Activated CD4-positive, CD25-positive, alpha-beta regulatory T cell (primary cell): Measurements from ENCODE around the gene ATP7B.
"Not testable (repeated sequence)": the region's sequence is repeated elsewhere in the genome, so short reads cannot be mapped to it uniquely, and the experiment has no call there.

Source experiments
- DNase-seq, 4 experiments: peaks; one replicate each; lab custom pipeline; 2025; lab: John Stamatoyannopoulos, UW

ATP7B gene

DNA sequence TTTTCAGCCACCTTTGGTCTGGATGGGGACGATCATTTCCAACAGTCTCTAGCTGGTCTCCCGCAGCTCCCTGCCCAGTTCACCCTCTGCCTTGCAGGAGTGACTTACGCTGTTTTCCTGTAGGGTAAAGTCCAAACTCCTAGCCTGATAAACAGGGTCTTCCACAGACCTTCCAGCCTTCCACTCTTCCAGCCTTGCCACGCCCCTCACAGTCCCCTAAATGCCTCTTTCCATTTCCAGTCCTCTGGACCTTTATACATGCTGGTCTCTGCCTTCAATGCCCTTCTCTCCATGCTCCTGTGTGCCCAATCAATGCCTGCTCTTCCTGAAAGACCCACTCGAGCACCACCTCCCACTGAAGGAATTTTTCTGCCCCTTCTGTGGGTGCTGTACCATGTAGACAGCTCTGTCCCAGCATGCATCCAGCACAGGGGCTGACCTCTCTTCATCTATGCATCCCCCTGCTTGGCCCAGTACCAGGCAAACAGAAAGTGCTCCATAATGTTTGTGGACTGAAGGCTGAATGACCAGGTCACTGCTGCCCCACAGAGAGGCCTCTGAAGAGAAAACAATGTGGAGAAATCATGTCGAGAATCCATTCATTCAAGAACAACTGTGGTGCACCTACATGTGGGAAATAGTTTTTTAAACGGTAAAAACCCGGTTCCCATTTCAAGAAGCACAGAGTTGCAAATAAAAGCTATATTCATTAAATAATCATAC is 4.6 kb downstream of the ATP7B start:
- DNase-seq, result no peak

DNA sequence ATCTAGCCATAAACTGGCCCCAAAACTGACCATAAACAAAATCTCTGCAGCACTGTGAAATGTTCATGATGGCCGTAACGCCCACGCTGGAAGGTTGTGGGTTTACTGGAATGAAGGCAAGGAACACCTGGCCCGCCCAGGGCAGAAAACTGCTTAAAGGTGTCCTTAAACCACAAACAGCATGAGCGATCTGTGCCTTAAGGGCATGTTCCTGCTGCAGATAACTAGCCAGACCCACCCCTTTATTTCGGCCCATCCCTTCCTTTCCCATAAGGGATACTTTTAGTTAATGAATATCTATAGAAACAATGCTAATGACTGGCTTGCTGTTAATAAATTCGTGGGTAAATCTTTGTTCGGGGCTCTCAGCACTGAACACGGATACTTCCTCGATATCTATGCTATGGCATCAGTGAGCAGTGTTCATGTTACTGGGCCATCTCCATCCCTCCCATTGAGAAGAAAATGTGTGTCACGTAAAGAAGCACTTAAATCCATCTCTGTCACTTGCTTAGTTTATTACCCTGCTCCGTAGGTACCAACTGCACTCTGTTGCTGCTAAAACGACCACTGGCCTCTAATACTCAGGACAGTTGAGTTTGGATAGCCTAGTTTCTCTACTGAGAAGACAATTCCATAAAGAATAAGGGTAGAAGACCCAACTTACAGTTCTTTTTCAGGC is 5.3 kb downstream of the ATP7B start:
- no peak for DNase-seq

DNA sequence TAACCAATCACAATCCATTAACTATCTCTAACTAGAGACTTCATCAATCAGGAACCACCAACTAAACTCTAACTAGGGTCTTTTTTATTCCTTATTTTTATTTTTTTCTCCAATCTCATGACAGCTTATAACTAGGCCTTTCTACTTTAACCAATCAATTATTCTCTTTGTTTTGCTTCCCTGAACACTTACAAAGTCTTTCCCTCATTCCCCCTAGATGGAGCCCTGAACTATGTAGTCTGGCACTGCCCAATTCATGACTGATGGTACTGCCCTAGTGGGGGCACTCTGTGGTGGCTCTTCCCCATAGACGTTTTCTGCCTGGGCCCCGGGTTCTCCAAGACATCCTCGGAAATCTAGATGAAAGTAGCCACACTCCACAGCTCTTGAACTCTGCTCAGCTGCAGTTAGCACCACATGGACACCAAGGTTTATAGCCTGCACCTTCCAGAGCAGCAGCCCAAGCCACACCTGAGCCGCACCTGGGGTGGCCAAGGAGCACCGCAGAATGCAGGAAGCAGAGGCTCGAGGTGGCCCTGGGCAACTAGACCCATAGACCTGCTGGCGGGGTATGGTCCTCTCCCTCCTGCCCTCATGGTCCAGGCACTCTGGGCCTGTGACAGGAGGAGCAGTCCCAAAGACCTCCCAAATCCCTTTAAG is 6.6 kb downstream of the ATP7B start:
- no peak for DNase-seq

DNA sequence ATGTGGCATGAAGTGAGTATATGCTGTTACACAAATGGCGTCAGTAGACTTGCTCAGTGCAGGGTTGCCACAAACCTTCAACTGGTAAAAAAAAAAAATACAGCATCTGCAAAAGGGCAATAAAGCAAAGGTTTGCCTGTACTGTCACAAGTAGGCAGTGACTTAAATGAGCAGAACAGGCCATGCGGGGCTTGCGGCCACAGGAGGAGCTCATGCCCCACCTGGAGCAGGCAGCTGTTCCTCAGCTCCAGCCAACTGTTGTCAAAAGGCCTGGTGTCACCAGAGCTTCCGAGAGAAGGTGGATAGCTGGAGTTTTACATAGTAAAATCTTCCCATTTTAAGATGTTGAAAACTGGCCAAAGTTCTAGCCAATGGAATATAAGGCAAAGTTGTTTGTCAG is 7.7 kb downstream of the ATP7B start:
- no peak for DNase-seq

DNA sequence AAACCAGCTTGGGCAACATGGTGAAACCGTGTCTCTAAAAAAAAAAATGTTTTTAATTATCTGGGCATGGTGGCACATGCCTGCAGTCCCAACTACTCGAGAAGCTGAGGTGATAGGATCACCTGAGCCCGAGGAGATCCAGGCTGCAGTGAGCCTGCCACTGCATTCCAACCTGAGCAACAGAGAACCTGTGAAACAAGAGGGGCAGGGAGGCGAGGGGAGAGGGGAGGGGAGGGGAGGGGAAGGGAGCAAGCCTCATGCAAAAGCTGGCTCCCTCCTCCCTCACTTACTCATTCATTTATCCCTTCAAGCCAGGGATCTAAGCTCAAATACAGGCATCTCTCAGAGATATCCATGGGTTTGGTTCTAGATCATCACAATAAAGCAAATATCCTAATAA is 8.9 kb downstream of the ATP7B start:
- DNase-seq, result no peak

DNA sequence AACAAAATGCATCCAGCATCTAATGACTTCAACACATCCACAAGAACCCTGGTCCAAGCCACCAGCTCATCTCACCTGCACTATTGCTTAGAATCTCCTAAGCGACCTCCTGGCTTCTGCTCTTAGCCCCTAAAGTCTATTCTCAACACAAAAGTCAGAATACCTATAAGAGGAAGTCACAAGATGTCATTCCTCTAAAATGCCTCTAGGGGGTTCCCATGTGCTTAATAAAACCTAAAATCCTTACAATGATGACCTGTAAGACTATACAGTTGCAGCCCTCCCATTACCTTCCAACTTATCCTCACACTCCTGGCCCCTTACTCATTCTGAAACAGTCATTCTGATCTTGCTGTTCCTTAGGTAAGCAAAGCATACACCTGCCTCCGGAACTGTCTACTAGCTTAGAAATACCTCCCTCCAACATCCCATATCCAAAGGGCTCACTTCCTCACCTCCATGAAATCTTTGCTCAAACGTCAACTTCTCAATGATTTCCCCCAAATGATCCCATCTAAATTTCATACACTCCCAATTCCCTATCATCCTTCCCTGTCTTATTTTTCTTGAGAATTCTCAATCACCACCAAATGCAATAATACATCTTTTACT is 10.0 kb downstream of the ATP7B start:
- DNase-seq, result no peak

DNA sequence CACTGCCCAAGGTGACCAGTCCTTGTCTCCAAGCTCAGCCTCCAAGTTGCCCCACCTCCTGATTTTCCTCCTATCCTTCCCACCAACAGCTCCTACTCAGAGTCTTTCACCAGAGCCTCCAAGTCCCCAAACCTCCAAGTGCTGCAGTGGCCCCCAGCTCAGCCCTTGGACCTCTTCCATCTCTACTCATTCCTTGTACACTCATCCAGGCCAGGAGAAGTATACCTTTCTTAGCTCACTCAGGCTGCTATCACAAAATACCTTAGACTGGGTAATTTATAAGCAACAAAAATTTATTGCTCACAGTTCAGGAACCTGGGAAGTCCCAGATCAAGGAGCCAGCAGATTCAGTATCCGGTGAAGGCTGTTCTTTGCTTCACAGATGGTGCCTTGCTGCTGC is 11.3 kb downstream of the ATP7B start:
- DNase-seq, result no peak

DNA sequence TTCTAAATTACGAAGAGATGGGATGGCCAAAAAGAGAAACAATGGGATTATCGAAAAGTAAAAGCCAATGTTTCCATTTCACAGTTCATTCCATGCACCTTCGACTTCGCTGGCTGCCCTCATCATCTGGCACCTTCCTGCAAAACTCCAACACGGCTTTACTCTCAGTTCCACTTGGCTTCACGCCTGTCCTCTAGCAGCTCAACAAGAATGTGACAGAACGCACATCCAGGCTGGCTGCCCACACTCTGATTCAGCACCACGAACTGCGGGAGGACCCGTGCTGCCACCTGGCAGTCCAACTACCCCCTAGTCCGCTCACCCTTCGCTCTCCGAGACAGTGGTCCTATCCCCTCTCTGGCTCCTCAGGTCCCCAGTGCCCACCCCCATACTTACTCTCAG is 11.7 kb downstream of the ATP7B start:
- DNase-seq, result no peak

DNA sequence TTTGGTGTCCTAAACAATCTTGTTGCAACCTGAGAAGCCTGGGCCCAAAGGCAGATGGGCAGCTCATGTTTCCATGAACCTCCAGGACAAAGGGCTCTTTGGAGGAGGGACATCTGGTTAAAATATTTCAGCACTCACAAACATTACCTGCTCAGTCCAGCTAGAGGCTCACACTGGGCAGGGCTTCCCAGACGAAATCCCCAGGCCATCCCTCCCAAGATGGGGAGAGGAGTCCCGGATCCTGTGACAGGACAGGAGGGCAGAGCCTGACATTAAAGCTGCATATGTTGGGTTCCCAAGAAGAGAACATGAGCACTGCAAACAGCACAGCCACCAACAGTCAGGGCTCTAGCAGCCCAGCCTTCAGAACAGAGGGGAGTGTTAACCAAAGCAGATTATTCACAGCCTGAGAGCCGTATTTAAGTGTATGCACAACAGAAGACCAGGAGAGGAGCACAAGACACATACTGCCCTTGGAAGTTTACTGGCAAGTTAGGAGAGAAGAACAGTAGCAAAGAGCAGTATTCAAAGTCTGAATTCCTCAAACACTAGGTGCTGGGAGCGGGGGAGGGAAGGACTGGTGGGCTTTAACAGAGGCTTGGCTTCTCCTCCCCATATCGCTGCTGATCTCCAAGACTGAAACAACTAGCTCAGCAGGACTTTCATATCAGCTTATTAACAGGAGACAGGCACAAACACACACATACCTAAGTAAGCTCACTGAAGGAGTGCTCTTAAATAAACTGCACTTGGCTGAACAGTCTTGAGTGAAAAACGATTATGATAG is 12.3 kb downstream of the ATP7B start:
- DNase-seq, result no peak

DNA sequence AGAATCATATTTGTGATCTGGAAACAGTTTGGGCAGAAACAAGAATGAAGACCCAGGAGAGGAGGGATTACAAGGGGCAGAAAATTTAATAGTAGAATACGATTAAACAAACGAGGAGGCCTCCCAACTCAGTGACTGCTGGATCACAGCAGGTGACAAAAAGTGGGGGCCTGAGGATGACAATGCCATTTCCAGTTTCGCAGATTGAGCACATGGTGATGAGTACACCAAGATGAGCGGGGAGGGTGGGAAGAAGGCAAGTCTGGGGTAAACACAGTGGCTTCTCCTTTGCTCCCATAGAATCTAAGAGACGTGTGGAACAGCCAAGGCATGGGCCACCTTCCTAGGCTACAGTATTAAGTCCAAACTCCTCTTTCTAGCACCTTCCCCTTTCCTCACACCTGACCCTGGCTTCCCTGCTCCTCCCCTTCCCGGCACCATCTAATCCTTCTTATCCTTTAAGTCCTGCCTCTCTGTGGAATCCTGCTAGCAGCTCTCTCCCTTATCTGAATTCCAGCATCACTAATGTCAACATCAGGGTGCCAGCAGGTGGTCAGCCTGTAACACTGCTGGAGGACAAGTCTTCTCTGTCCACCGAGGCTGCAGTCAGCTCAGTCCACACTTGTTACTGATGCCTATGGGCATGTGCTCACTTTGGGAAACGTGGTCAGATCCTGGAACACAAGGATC is 13.5 kb downstream of the ATP7B start:
- no peak for DNase-seq

DNA sequence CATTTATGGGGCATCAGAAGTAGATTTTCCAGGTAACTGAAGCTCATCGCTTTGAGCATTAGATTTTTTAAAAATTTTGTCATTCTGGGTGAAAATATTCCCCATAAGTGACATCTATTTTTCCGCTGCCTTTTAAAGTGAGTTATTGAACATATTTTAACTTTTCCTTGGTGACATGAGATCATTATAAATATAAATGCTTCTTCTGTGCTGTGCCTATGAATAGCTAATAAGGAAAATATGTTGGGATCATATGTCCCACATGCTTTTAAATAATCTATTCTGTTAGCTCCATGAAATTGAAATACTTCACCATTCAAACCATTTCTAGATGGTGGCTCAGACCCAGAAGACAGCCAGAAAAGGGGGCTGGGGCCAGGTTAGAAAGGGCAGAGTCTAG is 14.1 kb downstream of the ATP7B start:
- DNase-seq, result no peak

DNA sequence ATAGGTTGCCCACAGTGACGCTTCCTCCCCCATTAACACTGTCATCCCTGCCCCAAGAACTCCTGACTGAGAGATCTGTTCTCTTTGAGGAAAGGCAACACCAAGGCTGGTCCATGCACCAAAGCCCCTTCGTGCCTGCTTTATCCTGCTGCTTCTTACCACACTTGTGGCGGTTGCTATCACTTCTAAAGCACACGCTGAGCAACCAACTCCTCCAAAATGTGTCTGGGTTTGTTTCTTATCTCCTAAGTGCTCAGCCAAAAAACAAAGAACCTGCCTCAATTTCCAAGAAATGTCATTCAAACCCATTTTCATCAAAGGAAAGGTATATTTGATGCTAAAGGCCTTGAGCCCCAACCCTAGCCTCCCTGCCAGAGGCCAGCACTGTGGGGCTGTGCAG is 14.6 kb downstream of the ATP7B start:
- DNase-seq, result no peak

DNA sequence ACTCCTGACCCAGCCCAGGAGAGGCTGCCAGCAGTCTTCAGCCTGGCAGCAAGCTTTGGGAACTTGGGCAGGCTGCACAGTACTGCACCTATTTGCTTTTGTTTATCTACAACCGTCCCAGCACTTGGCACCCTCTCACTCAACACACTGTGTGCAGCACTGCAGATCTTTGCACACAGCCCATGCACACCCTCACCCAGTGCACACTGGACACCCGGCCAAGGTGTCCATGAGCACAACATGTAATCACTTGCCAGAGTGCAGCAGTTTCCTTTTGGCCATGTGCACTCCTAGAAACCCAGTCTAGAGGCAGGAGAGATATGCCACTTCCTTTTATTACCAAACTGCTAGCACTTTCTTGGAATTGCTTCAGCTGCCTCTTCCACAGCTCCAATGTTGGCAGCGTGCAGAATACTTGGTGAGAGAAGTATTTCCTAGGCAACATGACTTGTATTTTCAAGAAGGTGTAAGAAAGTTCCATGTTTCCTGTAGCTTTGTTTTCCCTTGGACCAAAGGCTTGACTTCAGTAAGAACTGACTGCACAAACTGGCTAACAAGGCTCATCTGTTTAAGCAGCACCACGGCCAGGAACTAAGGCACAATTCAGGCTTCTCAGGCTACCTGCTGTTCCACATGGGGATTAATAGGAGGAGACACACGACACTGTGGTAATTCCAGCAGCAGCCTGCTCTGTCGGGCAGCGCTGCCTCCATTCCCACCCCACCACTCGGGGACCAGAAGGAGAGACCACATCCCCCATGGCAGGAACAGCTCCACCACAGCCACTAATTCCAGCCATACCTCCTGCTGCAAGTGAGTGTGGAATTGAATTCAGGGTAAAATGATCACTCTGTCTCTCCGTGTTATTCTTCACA is 15.3 kb downstream of the ATP7B start:
- DNase-seq, result no peak

DNA sequence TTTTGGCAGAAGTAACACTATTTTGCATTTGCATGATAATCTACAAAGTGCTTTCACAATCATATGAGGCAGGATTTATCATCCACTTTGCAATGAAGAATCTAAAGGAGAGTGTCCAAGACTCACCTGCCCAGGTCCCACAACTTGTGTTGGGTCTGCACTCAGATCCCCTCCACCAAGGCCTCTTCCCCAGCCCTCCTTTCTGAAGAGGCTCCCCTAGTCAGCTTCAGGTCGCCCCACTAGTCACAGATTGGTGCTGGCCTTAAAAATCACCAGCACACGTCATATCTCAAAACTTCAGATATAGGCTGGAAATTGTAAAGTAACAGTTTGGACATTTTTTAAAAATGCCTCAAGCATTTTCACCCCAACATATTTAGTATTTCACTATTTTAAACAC is 17.5 kb downstream of the ATP7B start:
- DNase-seq, result no peak

DNA sequence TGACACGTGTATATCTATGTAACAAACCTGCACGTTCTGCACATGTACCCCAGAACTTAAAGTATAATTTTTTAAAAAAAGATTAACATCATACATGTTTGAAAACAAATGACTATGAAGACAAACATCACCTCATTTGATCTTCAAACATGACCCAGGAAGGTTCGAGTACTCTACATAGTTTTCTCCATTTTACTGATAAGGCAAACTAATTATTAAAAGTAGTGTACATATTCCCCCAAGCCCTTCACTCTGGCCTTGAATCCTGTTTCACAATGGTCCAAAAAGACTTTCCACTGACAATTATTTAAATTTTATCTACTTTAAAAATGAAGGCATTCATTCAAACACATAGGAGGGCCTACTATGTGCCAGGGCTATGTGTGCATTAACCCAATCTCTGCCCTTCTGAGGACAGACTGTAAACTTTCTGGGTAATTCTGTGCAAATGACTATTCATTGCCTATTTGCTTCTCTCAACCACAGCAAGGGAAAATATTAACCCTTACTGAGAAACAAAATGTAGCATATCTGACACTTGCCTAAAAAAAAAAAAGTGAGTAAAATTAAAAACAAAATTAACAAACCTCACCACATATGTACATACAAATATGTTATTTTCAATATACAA is 22.1 kb downstream of the ATP7B start:
- DNase-seq, result no peak

DNA sequence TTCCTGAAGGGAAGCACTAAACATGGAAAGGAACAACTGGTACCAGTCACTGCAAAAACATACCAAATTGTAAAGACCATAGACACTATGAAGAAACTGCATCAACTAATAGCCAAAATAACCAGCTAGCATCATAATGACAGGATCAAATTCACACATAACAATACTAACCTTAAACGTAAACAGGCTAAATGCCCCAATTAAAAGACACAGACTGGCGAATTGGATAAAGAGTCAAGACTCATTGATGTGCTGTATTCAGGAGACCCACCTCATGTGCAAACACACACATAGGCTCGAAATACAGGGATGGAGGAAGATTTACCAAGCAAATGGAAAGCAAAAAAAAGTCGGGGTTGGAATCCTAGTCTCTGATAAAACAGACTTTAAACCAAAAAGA is 26.3 kb downstream of the ATP7B start:
- DNase-seq, result not testable (repeated sequence)

DNA sequence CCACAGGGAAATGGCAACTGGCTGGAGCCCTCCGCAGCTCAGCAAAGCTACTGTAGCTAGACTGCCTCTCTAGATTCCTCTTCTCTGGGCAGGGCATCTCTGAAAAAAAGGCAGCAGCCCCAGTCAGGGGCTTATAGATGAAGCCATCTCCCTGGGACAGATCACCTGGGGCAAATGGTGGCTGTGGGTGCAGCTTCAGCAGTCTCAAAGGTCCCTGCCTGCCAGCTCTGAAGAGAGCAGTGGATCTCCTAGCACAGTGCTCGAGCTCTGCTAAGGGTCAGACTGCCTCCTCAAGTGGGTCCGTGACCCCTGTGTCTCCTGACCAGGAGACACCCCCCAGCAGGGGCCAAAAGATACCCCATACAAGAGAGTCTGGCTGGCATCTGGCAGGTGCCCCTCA is 28.0 kb downstream of the ATP7B start:
- DNase-seq, result not testable (repeated sequence)

DNA sequence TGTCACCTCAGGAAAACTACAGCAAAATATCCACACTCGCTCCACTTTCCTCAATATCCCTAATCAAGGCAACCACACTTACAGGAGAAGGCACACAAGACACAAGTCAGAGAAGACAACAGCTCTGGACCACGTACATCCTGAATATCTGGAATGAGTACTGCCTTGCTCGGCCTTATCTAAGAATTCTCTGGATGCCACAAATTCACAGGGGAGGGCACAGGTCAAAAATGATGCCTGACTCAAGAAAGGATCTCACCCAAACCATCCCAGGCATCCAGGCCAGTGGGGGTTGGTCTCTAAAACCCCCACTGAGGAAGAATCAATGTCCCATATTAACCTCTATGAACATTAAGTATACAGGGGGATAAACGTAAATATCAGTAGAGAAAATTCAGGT is 29.9 kb downstream of the ATP7B start:
- DNase-seq, result no peak

DNA sequence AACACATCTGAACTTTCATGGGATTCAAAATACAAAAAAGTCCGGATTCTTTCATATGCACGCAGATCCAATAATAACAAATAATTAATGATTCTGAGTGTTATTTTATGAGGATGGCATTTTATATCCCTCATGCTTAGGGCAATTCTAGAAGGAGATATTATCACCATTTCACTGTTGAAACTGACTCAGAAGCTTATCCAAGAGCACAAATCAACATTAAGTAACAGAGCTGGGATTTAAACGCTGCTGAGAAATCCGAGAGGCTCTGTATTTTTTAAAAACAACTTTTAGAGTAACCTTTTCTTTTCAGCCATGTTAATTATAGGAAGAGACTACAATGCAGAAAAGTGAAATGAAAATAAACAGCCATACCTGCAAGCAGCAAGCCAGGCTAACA is 30.3 kb downstream of the ATP7B start:
- no peak for DNase-seq
